Measurements from ENCODE around the gene EPB41L2. TPM values are rescaled to one million over a fixed set of nuclear protein-coding genes. Genes with fewer than 3 reads are reported as not detected.
A peak's percentile ranks its signal among the peaks of the same experiment; 100 is the strongest.

EPB41L2 gene
- total RNA-seq, 1 donor from 2014 or later: 314 TPM

DNA sequence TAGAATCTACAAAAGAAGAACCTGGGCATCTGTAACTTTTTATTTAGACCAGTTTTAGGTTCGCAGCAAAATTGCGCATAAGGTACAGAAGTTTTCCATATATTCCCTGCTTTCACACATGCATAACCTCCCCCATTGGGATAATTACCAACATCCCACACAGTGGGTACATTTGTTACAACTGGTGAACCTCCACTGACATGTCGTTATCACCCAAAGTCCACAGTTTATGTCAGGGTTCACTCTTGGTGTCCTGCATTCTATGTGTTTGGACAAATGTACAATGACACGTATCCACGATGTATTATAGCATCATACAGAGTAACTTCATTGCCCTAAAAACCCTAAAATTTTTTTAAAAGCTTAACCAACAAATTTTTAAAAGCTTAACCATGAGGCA is 126.1 kb downstream of the EPB41L2 start:
- no peak for TF ChIP-seq CTCF (IDR thresholded peaks at IDR 0.05; ENCODE audit: unreplicated experiment)
- Mint-ChIP-seq H3K36me3 (ENCODE audit: low read depth, unreplicated experiment) (no peaks in the 10 kb centered on the region), H3K4me3 (ENCODE audit: unreplicated experiment) (no peak overlapping the region), H3K27ac (ENCODE audit: unreplicated experiment) (no peak overlapping the region), H3K4me1 (ENCODE audit: unreplicated experiment) (peaks cover 4% of the 10 kb centered on the region), H3K9me3 (ENCODE audit: unreplicated experiment) (no peaks in the 10 kb centered on the region), H3K27me3 (ENCODE audit: unreplicated experiment) (no peaks in the 10 kb centered on the region)
- DNase-seq (ENCODE audit: low spot score): no peak

DNA sequence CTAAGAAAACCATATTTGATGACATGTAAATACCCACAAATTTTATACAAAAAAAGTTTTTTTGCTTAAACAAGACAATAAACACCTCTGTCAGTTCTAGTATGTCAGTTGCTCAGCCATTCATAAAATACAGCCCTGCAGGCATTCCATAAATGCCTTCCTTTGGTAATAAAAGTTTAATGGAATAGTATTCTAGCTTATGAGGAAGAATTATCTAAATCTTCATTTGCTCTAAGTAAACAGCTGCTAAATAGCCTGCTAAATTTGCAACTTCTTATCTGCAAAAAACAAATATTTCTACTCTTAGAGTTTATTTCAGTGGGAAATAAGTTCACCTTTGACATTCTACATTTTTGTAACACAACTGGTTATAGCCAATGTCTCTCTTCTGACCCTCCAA is 127.1 kb downstream of the EPB41L2 start:
- DNase-seq (ENCODE audit: low spot score): no peak
- no peak for TF ChIP-seq CTCF (IDR thresholded peaks at IDR 0.05; ENCODE audit: unreplicated experiment)
- no peaks in the 10 kb centered on the region for H3K27me3 Mint-ChIP-seq (ENCODE audit: unreplicated experiment)
- H3K9me3 Mint-ChIP-seq (ENCODE audit: unreplicated experiment): no peaks in the 10 kb centered on the region
- H3K4me1 Mint-ChIP-seq (ENCODE audit: unreplicated experiment): peaks cover 4% of the 10 kb centered on the region
- peaks cover under 1% of the 10 kb centered on the region for H3K36me3 Mint-ChIP-seq (ENCODE audit: low read depth, unreplicated experiment)
- no peak overlapping the region for H3K4me3 Mint-ChIP-seq (ENCODE audit: unreplicated experiment)
- no peak overlapping the region for H3K27ac Mint-ChIP-seq (ENCODE audit: unreplicated experiment)

DNA sequence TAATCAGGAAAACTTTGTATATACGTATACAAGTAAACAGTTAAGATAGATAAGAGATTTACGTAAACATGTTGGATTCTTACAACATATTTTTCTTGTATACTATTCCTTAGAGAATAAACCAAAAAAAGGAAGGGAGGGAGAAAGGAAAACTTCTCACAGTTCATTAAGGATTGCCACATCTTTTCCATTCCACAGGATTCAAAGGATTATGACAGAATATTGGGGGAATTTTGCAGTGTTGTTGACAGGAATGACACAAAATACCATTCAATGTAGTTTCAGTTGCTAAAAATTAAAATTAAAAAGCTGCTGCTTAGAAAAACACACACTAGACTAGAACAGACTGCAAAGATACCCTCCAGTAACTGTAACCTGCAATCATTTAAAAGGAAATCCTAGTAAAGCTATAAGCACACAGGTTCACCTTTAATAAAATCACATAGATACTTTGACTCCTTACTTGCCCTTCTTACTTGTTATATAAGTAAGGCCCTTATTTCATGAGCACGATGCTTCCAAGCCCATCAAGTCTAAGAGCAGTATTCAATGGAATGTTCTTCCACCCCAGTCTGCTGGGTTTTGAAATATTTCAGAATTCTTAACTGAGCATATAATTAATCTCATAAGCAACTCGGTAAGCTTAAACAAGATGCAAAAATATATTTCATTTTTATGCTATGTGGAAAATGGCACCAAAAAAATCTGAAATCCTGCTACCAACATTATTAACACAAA is 128.0 kb downstream of the EPB41L2 start:
- TF ChIP-seq CTCF (IDR thresholded peaks at IDR 0.05; ENCODE audit: unreplicated experiment): no peak
- H3K27me3 Mint-ChIP-seq (ENCODE audit: unreplicated experiment): no peaks in the 10 kb centered on the region
- no peak overlapping the region for H3K27ac Mint-ChIP-seq (ENCODE audit: unreplicated experiment)
- H3K4me3 Mint-ChIP-seq (ENCODE audit: unreplicated experiment): no peak overlapping the region
- H3K36me3 Mint-ChIP-seq (ENCODE audit: low read depth, unreplicated experiment): peaks cover 3% of the 10 kb centered on the region
- H3K9me3 Mint-ChIP-seq (ENCODE audit: unreplicated experiment): no peaks in the 10 kb centered on the region
- peaks cover 4% of the 10 kb centered on the region for H3K4me1 Mint-ChIP-seq (ENCODE audit: unreplicated experiment)
- DNase-seq (ENCODE audit: low spot score): no peak

DNA sequence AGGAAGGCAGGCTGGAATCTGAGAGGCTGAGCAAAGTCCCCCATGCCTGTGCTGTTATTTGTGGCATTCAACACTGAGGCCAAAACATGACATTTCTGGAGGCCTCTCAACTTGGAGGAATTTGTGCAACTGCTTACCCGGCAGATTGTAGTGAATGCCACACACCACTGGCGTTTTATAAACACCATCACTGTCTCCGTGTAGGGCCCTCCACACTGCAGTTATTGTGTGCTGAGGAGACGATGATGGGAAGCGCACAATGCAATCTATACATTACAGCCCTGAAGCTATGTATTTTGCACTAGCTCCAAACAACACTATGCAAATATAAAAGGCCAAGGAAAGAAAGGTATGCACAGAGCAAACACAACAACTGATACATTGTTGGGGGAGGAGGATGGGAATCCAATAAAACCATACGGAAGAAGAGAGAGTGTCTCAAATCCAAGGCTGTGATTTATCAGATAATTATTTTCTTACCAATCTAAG is 129.3 kb downstream of the EPB41L2 start:
- Mint-ChIP-seq H3K4me1 (ENCODE audit: unreplicated experiment) (peaks cover 8% of the 10 kb centered on the region), H3K36me3 (ENCODE audit: low read depth, unreplicated experiment) (peaks cover 3% of the 10 kb centered on the region), H3K27me3 (ENCODE audit: unreplicated experiment) (no peaks in the 10 kb centered on the region), H3K27ac (ENCODE audit: unreplicated experiment) (peak overlapping the region; percentile 49), H3K4me3 (ENCODE audit: unreplicated experiment) (no peak overlapping the region), H3K9me3 (ENCODE audit: unreplicated experiment) (no peaks in the 10 kb centered on the region)
- no peak for DNase-seq (ENCODE audit: low spot score)
- TF ChIP-seq CTCF (IDR thresholded peaks at IDR 0.05; ENCODE audit: unreplicated experiment): no peak

DNA sequence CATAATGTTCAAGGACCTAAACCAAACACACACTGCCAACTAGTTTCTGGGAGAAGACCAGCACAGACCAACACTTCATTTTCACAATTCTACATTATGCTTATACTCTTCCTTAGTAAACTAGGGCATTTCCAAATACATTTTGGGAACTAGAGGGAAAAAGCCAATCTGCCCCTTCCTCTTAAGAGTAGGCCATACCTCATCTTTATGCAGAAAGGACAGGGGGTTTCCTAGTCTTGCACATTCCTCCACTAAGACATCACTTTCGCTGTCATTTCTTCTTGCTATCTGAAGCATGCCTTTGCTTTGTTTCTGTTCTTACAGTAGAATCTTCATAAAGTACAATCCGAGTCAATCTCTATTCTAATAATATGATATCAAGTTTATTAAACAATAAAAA is 130.1 kb downstream of the EPB41L2 start:
- H3K36me3 Mint-ChIP-seq (ENCODE audit: low read depth, unreplicated experiment): peaks cover 3% of the 10 kb centered on the region
- H3K27ac Mint-ChIP-seq (ENCODE audit: unreplicated experiment): no peak overlapping the region
- no peaks in the 10 kb centered on the region for H3K9me3 Mint-ChIP-seq (ENCODE audit: unreplicated experiment)

More for the DNA sequence above, 130.1 kb downstream of the EPB41L2 start:
- Mint-ChIP-seq H3K27me3 (ENCODE audit: unreplicated experiment) (no peaks in the 10 kb centered on the region), H3K4me3 (ENCODE audit: unreplicated experiment) (no peak overlapping the region), H3K4me1 (ENCODE audit: unreplicated experiment) (peaks cover 8% of the 10 kb centered on the region)
- no peak for TF ChIP-seq CTCF (IDR thresholded peaks at IDR 0.05; ENCODE audit: unreplicated experiment)
- no peak for DNase-seq (ENCODE audit: low spot score)

Measured in endothelial cell (in vitro differentiated cells).